HG02943 (cell line): ENCODE measurements around the gene CTRL.
"Not testable (repeated sequence)": the region's sequence is repeated elsewhere in the genome, so short reads cannot be mapped to it uniquely, and the experiment has no call there.

ENCODE experiments used
- ATAC-seq: cut with Tn5 transposase; IDR thresholded peaks from one replicate; pipeline ENCODE4 v1.9.1; 2021; ENCODE audit warnings: mild to moderate bottlenecking, low read depth, moderate library complexity; ENCODE audit not compliant: unreplicated experiment

CTRL gene

GRCh38 chr16:67942510-67943255, 11.0 kb upstream of the CTRL start:
- no peak for ATAC-seq

GRCh38 chr16:67942200-67942509, 10.5 kb upstream of the CTRL start:
- ATAC-seq = no peak

- no peak for ATAC-seq
Observed at GRCh38 chr16:67941469-67942199, 10.0 kb upstream of the CTRL start.

GRCh38 chr16:67940446-67941089, 8.9 kb upstream of the CTRL start:
- ATAC-seq = no peak

GRCh38 chr16:67939507-67940445, 8.1 kb upstream of the CTRL start:
- no peak for ATAC-seq

GRCh38 chr16:67937713-67938112, 6.1 kb upstream of the CTRL start:
- not testable (repeated sequence) for ATAC-seq

- ATAC-seq = peak; percentile 54
Observed at GRCh38 chr16:67936880-67937605, 5.4 kb upstream of the CTRL start.

GRCh38 chr16:67936124-67936879, 4.6 kb upstream of the CTRL start, which contains the start of gene PSMB10:
PSMB10 (minus strand) TSS chr16:67936850; CDS start chr16:67936749, 101 bp downstream.
- no peak for ATAC-seq

- ATAC-seq = peak; percentile 81
Observed at GRCh38 chr16:67935402-67936123, 3.9 kb upstream of the CTRL start.

GRCh38 chr16:67935101-67935401, 3.4 kb upstream of the CTRL start:
- ATAC-seq = no peak

- no peak for ATAC-seq
Observed at GRCh38 chr16:67934306-67935100, 2.8 kb upstream of the CTRL start.

- no peak for ATAC-seq
Observed at GRCh38 chr16:67933805-67934204, 2.1 kb upstream of the CTRL start.

- ATAC-seq = no peak
Observed at GRCh38 chr16:67932462-67932840, 789 bp upstream of the CTRL start.

GRCh38 chr16:67930678-67931211, 917 bp downstream of the CTRL start:
- ATAC-seq = no peak

GRCh38 chr16:67930191-67930590, 1.5 kb downstream of the CTRL start:
- ATAC-seq = no peak

- no peak for ATAC-seq
Observed at GRCh38 chr16:67928561-67929364, 2.9 kb downstream of the CTRL start.

GRCh38 chr16:67928147-67928546, 3.5 kb downstream of the CTRL start:
- ATAC-seq = no peak
